NCI-H1694 (cell line): ENCODE measurements around the gene GC.
"Not testable (repeated sequence)": the region's sequence is repeated elsewhere in the genome, so short reads cannot be mapped to it uniquely, and the experiment has no call there.

ENCODE experiments used
- DNase-seq: peaks from one replicate; lab custom pipeline; 2025; lab: John Stamatoyannopoulos, UW

GC gene

GRCh38 chr4:71783972-71784371, at the start of gene GC:
Gene GC, minus strand, starts transcription at chr4:71784079. Its CDS starts 61 bp downstream, at chr4:71784018.
- DNase-seq: no peak

GRCh38 chr4:71833232-71833900, 49.5 kb upstream of the GC start:
- DNase-seq: no peak

GRCh38 chr4:71832049-71832448, 48.2 kb upstream of the GC start:
- no peak for DNase-seq

GRCh38 chr4:71830497-71831190, 46.8 kb upstream of the GC start:
- DNase-seq: no peak

- DNase-seq: no peak
Measured at GRCh38 chr4:71828470-71828869, 44.6 kb upstream of the GC start.

GRCh38 chr4:71827826-71828225, 43.9 kb upstream of the GC start:
- no peak for DNase-seq

GRCh38 chr4:71816676-71817303, 32.9 kb upstream of the GC start:
- no peak for DNase-seq

GRCh38 chr4:71814433-71814832, 30.6 kb upstream of the GC start:
- DNase-seq: no peak

GRCh38 chr4:71809805-71810204, 25.9 kb upstream of the GC start:
- DNase-seq: not testable (repeated sequence)

GRCh38 chr4:71807469-71807868, 23.6 kb upstream of the GC start:
- no peak for DNase-seq

GRCh38 chr4:71805230-71805629, 21.4 kb upstream of the GC start:
- not testable (repeated sequence) for DNase-seq

- not testable (repeated sequence) for DNase-seq
Measured at GRCh38 chr4:71804017-71804697, 20.3 kb upstream of the GC start.

- no peak for DNase-seq
Measured at GRCh38 chr4:71785959-71786358, 2.1 kb upstream of the GC start.

- DNase-seq: no peak
Measured at GRCh38 chr4:71784569-71785197, 804 bp upstream of the GC start.

GRCh38 chr4:71777891-71778290, 6.0 kb downstream of the GC start:
- no peak for DNase-seq

GRCh38 chr4:71775449-71775848, 8.4 kb downstream of the GC start:
- DNase-seq: no peak

- no peak for DNase-seq
Measured at GRCh38 chr4:71774136-71774535, 9.7 kb downstream of the GC start.

GRCh38 chr4:71773004-71773403, 10.9 kb downstream of the GC start:
- no peak for DNase-seq

GRCh38 chr4:71772592-71772991, 11.3 kb downstream of the GC start:
- no peak for DNase-seq

GRCh38 chr4:71771613-71772012, 12.3 kb downstream of the GC start:
- DNase-seq: no peak

- DNase-seq: no peak
Measured at GRCh38 chr4:71769434-71769833, 14.4 kb downstream of the GC start.

- no peak for DNase-seq
Measured at GRCh38 chr4:71768123-71768522, 15.8 kb downstream of the GC start.
